Colonic mucosa (tissue), 4 donors: ENCODE results near the gene GGT7. TPM values are rescaled to one million over a fixed set of nuclear protein-coding genes. Genes with fewer than 3 reads are reported as not detected.

Experiments used
- DNase-seq: peaks from one replicate; pipeline ENCODE4 v3.0.0-alpha.2; 2020
- H3K27ac ChIP-seq: fragments of 200-600 bp; one replicate; pipeline ENCODE4 v1.8.0; 2021
- H3K27me3 ChIP-seq: fragments of 200-600 bp; one replicate; pipeline ENCODE4 v1.8.0; 2021
- H3K36me3 ChIP-seq: fragments of 200-600 bp; one replicate; pipeline ENCODE4 v1.8.0; 2021
- H3K4me1 ChIP-seq: fragments of 200-600 bp; one replicate; pipeline ENCODE4 v1.8.0; 2021; ENCODE audit warnings: mild to moderate bottlenecking
- H3K4me3 ChIP-seq: fragments of 200-600 bp; one replicate; pipeline ENCODE4 v1.8.0; 2021
- H3K9ac ChIP-seq, 2 donors: one replicate each; pipeline ENCODE4 v1.7.0; 2013; ENCODE audit warnings: control low read depth in 2 of 2, low read depth in 2 of 2, low read length in 2 of 2
- H3K9me3 ChIP-seq: fragments of 200-600 bp; one replicate; pipeline ENCODE4 v1.8.0; 2021
- CTCF ChIP-seq: fragments of 200-600 bp; IDR thresholded peaks from one replicate; pipeline ENCODE4 v1.8.0; 2022; ENCODE audit warnings: antibody characterized with exemption, mild to moderate bottlenecking
- intact Hi-C: fragments of 100-400 bp; cut with DNase I; formaldehyde crosslinking; loops from one replicate; pipeline ENCODE4 v1.14.1; 2022
- total RNA-seq, 2 donors: library from RNA; stranded (reverse); fragmentation: NEBNext Ultra II Directional in 1 of 2; extraction: Animal tissue kit (Norgen Biotek cat#: 25700) in 1 of 2; gene quantifications; one replicate each; pipeline ENCODE4 v1.2.1, GENCODE V29; 2021
- donor health status: healthy.
- donor health status: DM: no; HTN: no; CAD: no.
- donor health status: DM: no; HTN: no; CAD: no.

The GGT7 gene
- total RNA-seq, 2 donors from 2014 or later: 10.1 to 17.8 TPM

- Histone ChIP-seq H3K4me1 (no peaks in the 10 kb centered on the region), H3K27me3 (no peaks in the 10 kb centered on the region), H3K27ac (no peak overlapping the region), H3K9ac (no peak overlapping the region), H3K4me3 (no peak overlapping the region), H3K36me3 (no peaks in the 10 kb centered on the region), H3K9me3 (no peaks in the 10 kb centered on the region)
- DNase-seq: no peak
- TF ChIP-seq CTCF: no peak
- intact Hi-C loops: no loop called here
These were observed 20.4 kb downstream of the GGT7 start for GRCh38 chr20:34852298-34852697.

DNA sequence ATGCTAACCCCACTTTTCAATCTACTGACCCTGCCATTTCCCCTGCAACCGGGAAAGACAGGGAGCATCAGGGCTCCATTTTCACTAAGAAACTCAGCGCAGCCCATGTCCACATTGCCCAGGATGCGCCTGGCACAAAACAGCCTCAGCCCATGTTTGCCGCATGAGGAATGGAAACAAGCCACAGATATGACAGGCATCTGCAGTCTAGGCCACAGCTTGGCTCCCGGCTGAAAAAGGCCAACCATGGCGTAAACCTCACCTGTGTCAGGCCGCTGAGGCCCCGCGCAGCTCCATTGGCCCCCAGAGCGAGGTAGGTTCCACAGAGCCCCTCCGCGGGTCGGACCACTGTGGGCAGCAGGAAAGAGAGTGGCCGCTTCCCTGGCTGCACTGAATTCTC lies 21.7 kb downstream of the GGT7 start:
- intact Hi-C loops: no loop called here
- no peak overlapping the region for H3K4me3 ChIP-seq
- H3K9ac ChIP-seq: no peak overlapping the region
- no peaks in the 10 kb centered on the region for H3K9me3 ChIP-seq
- DNase-seq: no peak
- no peak for TF ChIP-seq CTCF
- H3K27ac ChIP-seq: no peak overlapping the region
- no peaks in the 10 kb centered on the region for H3K27me3 ChIP-seq
- no peaks in the 10 kb centered on the region for H3K36me3 ChIP-seq
- no peaks in the 10 kb centered on the region for H3K4me1 ChIP-seq

DNA sequence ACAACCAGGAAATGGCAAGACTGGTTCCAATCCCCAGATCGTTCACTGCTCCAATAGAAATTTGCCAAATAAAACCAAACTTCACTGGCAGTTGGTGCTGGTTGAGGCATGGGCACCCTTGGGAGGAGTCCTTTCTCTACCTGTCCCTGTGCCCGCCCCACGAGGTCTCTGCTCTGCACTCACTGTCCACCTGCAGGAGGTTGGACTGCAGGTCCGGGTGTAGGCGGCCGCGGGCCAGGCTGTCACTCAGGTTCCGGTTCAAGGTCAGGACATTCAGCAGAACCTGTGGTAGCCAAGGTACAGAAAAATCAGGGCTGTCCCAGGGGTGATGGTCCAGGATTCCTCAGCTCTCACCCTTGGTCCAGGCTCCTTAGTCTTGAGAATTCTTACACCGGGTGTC lies 22.9 kb downstream of the GGT7 start:
- no peak for TF ChIP-seq CTCF
- H3K27ac ChIP-seq: no peak overlapping the region
- intact Hi-C loops: no loop called here
- no peaks in the 10 kb centered on the region for H3K27me3 ChIP-seq
- no peak overlapping the region for H3K9ac ChIP-seq
- no peak overlapping the region for H3K4me3 ChIP-seq
- no peaks in the 10 kb centered on the region for H3K9me3 ChIP-seq
- DNase-seq: no peak
- H3K4me1 ChIP-seq: no peaks in the 10 kb centered on the region
- no peaks in the 10 kb centered on the region for H3K36me3 ChIP-seq

DNA sequence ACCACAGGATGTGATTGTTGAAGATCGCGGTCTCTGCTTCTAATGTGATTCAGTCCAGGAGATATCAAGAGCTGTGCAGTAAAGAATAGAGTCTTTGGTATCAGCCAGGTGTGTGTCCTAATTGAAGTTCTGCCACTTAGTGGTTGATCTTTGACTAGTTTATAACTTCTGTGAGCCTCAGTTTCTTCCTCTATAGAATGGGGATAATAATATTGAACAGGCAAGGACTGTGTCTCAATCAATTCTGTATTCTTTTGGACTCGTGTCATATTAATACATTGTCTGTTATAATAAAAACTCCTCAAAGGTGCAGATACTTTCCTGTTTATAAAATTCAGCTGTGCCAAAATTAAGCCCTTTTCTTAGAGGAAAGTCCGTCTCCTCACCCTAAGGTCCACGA lies 24.1 kb downstream of the GGT7 start:
- Histone ChIP-seq H3K9me3 (no peaks in the 10 kb centered on the region), H3K9ac (no peak overlapping the region), H3K4me1 (no peaks in the 10 kb centered on the region), H3K27me3 (no peaks in the 10 kb centered on the region), H3K27ac (no peak overlapping the region), H3K36me3 (no peaks in the 10 kb centered on the region), H3K4me3 (no peak overlapping the region)
- TF ChIP-seq CTCF: no peak
- no peak for DNase-seq
- intact Hi-C loops: no loop called here

DNA sequence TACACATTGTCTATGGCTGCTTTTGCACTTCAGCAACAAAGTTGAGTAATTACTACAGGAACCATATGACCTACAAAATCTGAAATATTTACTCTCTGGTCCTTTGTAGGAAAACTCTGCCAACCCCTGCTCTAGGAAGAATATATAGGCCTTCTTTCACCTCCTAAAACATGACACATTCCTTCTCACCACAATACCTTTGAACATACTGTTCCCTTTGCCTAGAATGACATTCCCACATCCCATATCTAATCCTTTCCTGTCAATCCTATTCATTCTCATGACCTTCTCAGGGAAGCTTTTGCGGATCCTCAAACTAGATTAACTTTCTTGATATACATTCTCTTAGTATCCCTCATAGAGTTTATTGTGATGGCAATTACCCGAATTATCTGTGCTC lies 29.2 kb downstream of the GGT7 start:
- no peaks in the 10 kb centered on the region for H3K9me3 ChIP-seq
- no peaks in the 10 kb centered on the region for H3K27me3 ChIP-seq
- no peak overlapping the region for H3K9ac ChIP-seq
- H3K27ac ChIP-seq: no peak overlapping the region
- intact Hi-C loops: no loop called here
- no peaks in the 10 kb centered on the region for H3K4me1 ChIP-seq
- no peak for DNase-seq
- H3K36me3 ChIP-seq: no peaks in the 10 kb centered on the region
- H3K4me3 ChIP-seq: no peak overlapping the region
- no peak for TF ChIP-seq CTCF

DNA sequence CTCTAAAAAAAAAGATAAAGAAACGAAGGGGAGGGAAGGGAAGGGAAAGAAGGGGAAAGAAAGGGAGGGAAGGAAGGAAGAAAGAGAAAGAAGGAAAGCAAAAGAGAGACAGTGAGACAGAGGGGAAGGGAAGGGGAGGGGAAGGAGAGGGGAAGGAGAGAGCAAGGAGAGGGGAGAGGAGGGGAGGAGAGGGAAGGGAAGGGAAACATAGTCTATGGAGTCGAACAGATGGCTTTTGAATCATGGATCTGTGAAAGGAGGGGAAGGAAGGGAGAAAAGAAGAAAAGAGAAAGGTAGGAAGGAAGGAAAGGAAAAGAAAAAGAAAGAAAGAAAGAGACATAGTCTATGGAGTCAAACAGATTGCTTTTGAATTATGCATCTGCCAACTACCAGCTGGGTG lies 30.5 kb downstream of the GGT7 start:
- TF ChIP-seq CTCF: no peak
- intact Hi-C loops: no loop called here
- no peak for DNase-seq

More for the DNA sequence above, 30.5 kb downstream of the GGT7 start:
- Histone ChIP-seq H3K9me3 (no peaks in the 10 kb centered on the region), H3K9ac (no peak overlapping the region), H3K27ac (no peak overlapping the region), H3K36me3 (no peaks in the 10 kb centered on the region), H3K4me3 (no peak overlapping the region), H3K27me3 (no peaks in the 10 kb centered on the region), H3K4me1 (no peaks in the 10 kb centered on the region)
